ENCODE measurements around the gene PRR15L.
A peak's percentile ranks its signal among the peaks of the same experiment; 100 is the strongest.

PRR15L gene

GRCh38 chr17:47959825-47960655 lies 2.4 kb upstream of the PRR15L start:
- DNase-seq (ENCODE audit: low read depth, low spot score), result no peak

DNA sequence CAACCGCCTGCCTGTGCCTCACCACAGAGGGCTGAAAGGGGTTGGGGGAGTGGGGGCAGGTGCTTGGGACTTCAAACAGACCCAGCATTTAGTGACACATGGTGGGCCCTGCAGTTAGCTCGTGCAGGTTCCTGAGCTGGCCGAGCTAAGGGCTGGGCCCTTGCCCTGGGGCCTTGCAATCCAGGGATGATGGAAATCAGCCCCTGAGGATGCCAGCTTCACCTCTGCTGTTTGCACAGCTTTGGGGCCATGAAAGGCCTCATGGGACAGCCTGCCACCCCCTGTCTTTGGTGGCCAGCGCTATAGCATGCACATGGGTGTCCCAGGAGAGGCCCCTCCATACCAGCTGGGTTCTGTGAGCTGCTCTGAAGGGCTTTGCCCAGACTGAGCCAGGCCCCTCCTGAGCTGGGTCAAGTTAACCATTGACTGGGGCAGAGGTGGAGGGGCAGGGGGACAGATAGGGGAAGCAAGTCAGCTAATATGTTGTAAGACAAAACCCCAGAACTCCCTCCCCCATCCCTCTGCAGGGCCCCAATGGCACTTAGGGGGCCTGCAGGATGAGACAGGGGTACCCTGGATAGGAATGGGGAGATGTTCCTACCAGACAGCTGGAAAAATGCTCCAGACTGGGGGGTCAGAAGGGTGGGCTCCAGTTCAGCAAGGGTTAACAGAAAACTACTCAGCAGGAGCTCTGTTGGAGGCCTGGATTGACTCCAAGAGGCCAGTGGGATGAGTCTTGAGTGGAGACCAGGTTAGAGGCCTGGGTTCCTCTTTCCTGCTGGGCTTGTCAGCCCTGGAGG lies 692 bp downstream of the PRR15L start:
- no peak for DNase-seq (ENCODE audit: low read depth, low spot score)

GRCh38 chr17:47955497-47956461 lies 1.9 kb downstream of the PRR15L start:
- no peak for DNase-seq (ENCODE audit: low read depth, low spot score)

DNA sequence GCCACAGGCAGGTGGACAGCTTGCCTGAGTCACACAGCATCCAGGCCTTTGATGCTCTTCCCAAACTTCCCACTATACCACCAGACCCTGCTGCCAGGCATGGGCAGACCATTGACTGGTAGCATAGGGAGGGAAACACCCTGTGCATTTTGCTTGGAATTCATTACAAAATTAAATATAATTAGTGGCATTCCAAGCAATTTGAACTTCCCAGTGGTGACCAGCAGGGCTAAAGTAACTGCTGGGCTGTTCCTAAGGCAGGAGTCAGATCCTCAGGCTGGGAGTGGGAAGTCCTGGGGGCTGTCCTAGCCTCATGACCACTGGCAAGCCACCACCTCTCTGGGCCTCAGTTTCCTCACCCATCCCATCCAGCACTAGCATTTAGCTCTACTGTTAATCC lies 3.8 kb downstream of the PRR15L start:
- DNase-seq (ENCODE audit: low read depth, low spot score), result no peak

DNA sequence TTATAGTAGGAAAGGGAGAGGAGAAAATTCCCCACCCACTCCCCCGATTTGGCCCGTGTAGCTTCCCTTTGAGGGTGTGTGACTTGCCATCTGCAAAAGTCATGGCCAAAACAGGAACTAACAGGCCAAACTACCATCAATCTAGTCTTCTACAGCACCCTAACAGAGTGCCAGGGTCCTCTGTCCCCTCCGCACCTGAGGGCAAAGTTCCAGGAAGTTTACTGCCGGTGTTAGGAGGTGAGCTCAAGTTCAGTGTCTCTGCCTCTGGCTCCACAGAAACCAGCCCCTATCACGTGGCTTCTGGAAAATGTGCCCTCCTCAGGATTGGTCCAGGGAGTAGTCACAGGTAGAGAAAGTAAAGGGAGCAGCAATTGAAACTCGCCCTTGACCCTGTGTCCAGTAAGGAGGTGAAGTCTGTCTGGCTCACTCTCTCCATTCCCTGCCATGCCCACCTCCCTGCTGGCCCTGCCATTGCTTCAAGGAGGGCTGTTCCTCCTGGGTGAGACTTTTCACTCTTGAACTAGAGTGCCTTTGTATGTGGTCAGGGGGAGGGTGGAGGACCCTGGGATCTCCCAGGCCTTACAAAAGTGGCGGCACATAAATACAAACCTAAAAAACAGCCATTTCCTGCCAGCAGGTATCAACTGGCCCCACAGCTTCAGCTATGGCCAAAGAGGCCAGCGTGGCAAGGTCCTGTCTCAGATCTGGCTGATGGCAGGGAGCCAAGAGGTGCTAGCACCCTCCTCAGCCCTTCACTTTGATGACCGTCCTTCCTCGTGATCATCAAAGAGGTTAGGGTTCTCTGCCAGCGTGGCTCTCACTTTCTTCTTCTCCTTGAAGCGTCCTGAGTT lies 5.3 kb downstream of the PRR15L start:
- no peak for DNase-seq (ENCODE audit: low read depth, low spot score)

- DNase-seq (ENCODE audit: low read depth, low spot score), result no peak
These were observed 7.2 kb downstream of the PRR15L start for GRCh38 chr17:47950448-47950847.

GRCh38 chr17:47949946-47950345 lies 7.7 kb downstream of the PRR15L start:
- no peak for DNase-seq (ENCODE audit: low read depth, low spot score)

GRCh38 chr17:47949197-47949759 lies 8.4 kb downstream of the PRR15L start:
- peak; percentile 65 for DNase-seq (ENCODE audit: low read depth, low spot score)

DNA sequence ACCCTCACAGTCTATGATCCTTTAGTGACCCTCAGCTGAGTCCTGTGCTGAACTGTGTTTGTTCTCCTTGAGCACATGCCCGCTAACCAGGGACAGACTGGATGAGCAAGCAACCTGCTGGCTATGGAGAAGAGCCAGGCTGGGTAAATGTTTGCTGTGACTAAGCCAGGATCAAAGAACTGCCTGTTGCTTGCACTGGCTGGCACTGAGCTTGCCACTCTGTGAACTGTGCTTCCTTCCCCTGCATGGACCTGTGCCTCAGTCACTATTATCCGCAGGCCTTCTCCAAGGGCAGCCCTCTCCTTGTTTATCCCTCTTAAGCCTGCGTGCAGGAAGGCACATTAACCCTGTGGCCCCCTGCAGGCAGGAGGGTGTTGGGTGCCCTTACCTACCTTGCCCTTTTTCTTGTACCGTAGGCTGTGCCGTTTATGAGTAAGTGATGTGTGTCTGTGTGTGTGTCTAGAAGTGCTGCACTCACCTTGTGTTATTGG lies 8.9 kb downstream of the PRR15L start:
- no peak for DNase-seq (ENCODE audit: low read depth, low spot score)

- DNase-seq (ENCODE audit: low read depth, low spot score), result peak; percentile 55
These were observed 10.7 kb downstream of the PRR15L start for GRCh38 chr17:47946929-47947397.

- DNase-seq (ENCODE audit: low read depth, low spot score), result no peak
These were observed 11.2 kb downstream of the PRR15L start for GRCh38 chr17:47946516-47946915.

- no peak for DNase-seq (ENCODE audit: low read depth, low spot score)
These were observed 11.9 kb downstream of the PRR15L start for GRCh38 chr17:47945529-47946508.

GRCh38 chr17:47945080-47945479 lies 12.6 kb downstream of the PRR15L start:
- DNase-seq (ENCODE audit: low read depth, low spot score), result no peak

- no peak for DNase-seq (ENCODE audit: low read depth, low spot score)
These were observed 15.1 kb downstream of the PRR15L start for GRCh38 chr17:47942568-47942967.

DNA sequence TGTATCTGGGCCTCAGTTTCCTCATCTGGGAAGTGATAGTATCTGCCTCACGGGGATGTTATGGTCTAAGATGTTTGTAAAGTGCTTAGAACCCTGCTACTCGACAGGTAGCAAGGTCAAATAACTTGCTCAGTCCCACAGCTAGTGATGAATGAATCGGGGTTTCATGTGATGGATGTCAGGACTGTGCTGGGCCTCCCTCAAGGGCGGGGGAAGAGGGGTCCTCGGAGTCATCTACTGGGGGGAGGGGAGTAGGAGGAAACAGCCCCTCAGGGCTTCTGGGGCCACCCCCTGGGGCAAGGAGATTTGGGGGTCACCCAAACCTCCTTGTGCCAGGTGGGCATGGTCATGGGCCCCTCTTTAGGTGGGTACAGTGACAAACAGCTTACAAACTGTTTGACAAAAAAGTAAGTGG lies 15.6 kb downstream of the PRR15L start:
- DNase-seq (ENCODE audit: low read depth, low spot score), result no peak

DNA sequence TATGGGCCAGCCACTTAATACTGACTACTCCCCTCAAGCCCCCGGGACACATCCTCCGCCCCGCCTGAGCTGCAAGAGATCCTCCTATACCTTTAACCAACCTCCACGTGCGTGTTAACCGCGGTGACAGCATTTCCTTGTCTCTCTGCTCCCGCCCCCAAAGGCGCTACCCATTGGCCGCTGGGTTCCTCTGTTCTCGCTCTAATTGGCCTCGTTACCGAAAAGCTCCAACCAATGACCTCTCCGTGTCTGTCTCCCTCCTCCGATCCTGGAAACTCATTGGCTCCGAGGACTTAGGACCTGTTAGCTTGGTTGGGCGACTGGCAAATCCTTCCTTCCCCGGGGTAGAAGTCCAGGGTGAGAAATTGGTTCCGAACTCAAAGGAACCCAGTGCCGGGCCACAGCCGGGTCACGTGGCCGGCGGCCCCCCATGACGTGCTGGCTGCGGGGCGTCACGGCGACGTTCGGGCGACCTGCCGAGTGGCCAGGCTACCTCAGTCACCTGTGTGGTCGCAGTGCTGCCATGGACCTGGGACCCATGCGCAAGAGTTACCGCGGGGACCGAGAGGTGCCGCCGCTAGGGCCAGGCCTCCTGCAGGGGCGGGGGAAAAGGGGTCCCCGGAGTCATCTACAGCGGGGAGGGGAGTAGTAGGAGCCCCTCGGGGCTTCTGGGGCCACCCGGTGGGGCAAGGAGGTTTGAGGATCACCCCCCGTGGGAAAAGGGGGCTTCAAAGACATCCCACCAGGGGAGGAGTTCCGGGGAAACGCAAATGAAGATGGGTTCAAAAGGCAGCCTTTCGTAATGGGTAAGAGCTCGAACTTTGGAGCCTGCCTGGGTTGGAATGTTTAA lies 16.2 kb downstream of the PRR15L start, which contains the start of gene PNPO:
Gene PNPO, plus strand, starts transcription at position 326 of the 850 bp plus-strand sequence. Its CDS starts 105 bp downstream, at position 431.
- DNase-seq (ENCODE audit: low read depth, low spot score), result peak; percentile 91

DNA sequence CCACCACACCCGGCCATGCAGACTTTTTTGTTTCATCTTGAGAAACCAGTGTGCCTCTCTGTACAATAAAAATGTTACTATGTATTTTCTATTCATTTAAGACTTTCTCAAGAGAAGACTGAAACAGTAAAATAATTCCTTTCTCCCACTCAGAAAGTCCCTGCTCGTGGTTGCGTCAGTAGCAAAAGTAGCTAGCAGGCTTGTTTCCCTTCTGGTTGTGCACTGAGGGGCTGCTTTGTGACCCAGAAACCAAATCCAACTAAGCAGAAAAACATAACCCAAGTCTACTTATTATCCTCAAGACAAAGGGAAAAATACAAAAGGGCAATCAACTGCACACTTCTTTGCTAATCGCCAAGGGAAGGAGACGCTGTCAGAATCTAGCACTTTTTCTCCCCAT lies 19.7 kb downstream of the PRR15L start:
- DNase-seq (ENCODE audit: low read depth, low spot score), result no peak

- DNase-seq (ENCODE audit: low read depth, low spot score), result no peak
These were observed 21.7 kb downstream of the PRR15L start for GRCh38 chr17:47935961-47936360.

Data from activated CD4-positive, CD25-positive, alpha-beta regulatory T cell treated with anti-CD3 and anti-CD28 coated beads, Interleukin-2, amount 50 U/mL, for 16 hours (primary cell).